HepG2 (cell line): ENCODE data around the gene PLEKHM2. TPM values are rescaled to one million over a fixed set of nuclear protein-coding genes. Genes with fewer than 3 reads are reported as not detected.

Experiments
- CAMTA2 ChIP-seq: sonication (generic); formaldehyde crosslinking; IDR thresholded peaks from 2 replicates; pipeline ENCODE4 v1.4.0; 2020; ENCODE audit warnings: mild to moderate bottlenecking, missing genetic modification reagents, borderline replicate concordance
- GFI1 ChIP-seq: sonication (generic); formaldehyde crosslinking; IDR thresholded peaks from 2 replicates; pipeline ENCODE4 v1.5.0; 2020; ENCODE audit warnings: missing genetic modification reagents, mild to moderate bottlenecking, borderline replicate concordance
- HNRNPK ChIP-seq: fragments of 200-400 bp; formaldehyde crosslinking; IDR thresholded peaks from 2 replicates; pipeline ENCODE4 v1.6.1; 2018; ENCODE audit warnings: low read length, low read depth, moderate library complexity, mild to moderate bottlenecking; ENCODE audit not compliant: poor library complexity, severe bottlenecking
- IRF9 ChIP-seq: sonication (generic); formaldehyde crosslinking; IDR thresholded peaks from 2 replicates; pipeline ENCODE4 v1.8.0; 2022; ENCODE audit warnings: missing genetic modification reagents, mild to moderate bottlenecking, borderline replicate concordance
- RXRA ChIP-seq: sonication (generic); formaldehyde crosslinking; IDR thresholded peaks from 2 replicates; pipeline ENCODE4 v1.5.1; 2020; ENCODE audit warnings: missing genetic modification reagents
- RXRB ChIP-seq: IDR thresholded peaks from 2 replicates; pipeline ENCODE4 v1.6.1; 2016; ENCODE audit warnings: borderline replicate concordance, missing genetic modification reagents, missing compliant biosample characterization
- TCF7 ChIP-seq: sonication (generic); IDR thresholded peaks from 2 replicates; pipeline ENCODE4 v1.6.1; 2016; ENCODE audit warnings: antibody characterized with exemption, low read depth
- THRA ChIP-seq: sonication (generic); formaldehyde crosslinking; IDR thresholded peaks from 2 replicates; pipeline ENCODE4 v1.4.0; 2020; ENCODE audit warnings: missing genetic modification reagents, borderline replicate concordance
- XRCC5 ChIP-seq: fragments of 200-400 bp; formaldehyde crosslinking; optimal IDR thresholded peaks from 2 replicates; pipeline ENCODE3; 2017; ENCODE audit warnings: mild to moderate bottlenecking, low read length
- ZBTB37 ChIP-seq: sonication (generic); formaldehyde crosslinking; IDR thresholded peaks from 2 replicates; pipeline ENCODE4 v1.4.0; 2020; ENCODE audit warnings: mild to moderate bottlenecking, missing genetic modification reagents
- ZKSCAN5 ChIP-seq: sonication (generic); formaldehyde crosslinking; IDR thresholded peaks from 2 replicates; pipeline ENCODE4 v1.5.1; 2020; ENCODE audit warnings: mild to moderate bottlenecking, missing genetic modification reagents
- ZNF143 ChIP-seq: sonication (generic); formaldehyde crosslinking; IDR thresholded peaks from 2 replicates; pipeline ENCODE4 v1.4.0; 2020; ENCODE audit warnings: missing genetic modification reagents
- ZNF333 ChIP-seq: sonication (generic); formaldehyde crosslinking; IDR thresholded peaks from 2 replicates; pipeline ENCODE4 v1.4.0; 2020; ENCODE audit warnings: mild to moderate bottlenecking, missing genetic modification reagents, borderline replicate concordance
- ZNF550 ChIP-seq: sonication (generic); formaldehyde crosslinking; IDR thresholded peaks from 2 replicates; pipeline ENCODE4 v1.4.0; 2020; ENCODE audit warnings: mild to moderate bottlenecking, missing genetic modification reagents, borderline replicate concordance
- ZNF567 ChIP-seq: sonication (generic); formaldehyde crosslinking; IDR thresholded peaks from 2 replicates; pipeline ENCODE4 v1.8.1; 2023; ENCODE audit warnings: mild to moderate bottlenecking, missing genetic modification reagents, borderline replicate concordance
- ZNF614 ChIP-seq: IDR thresholded peaks from 2 replicates; pipeline ENCODE4 v1.6.1; 2018; ENCODE audit warnings: missing biosample characterization, missing genetic modification reagents, inconsistent platforms, borderline replicate concordance
- polyA plus RNA-seq, 8 experiments: library from polyadenylated mRNA; depleted of rRNA in 3 of 8; stranded (reverse) in 7 of 8; unstranded in 1 of 8; fragments of >200 nt; fragmentation: Illumina TruSeq in 4 of 8; extraction: Trizol in 4 of 8; gene quantifications; 2 replicates each; pipeline versions ENCODE4 v1.2.1 to v1.2.3, GENCODE V29; 2011 to 2016; ENCODE audit warnings: low read depth in 4 of 8, missing spikeins in 1 of 8, mixed read lengths in 1 of 8; ENCODE audit not compliant: insufficient read depth in 1 of 8
- total RNA-seq, 5 experiments: library from RNA; depleted of rRNA; stranded (reverse); fragments of >200 nt; fragmentation: Illumina TruSeq; extraction: Trizol; gene quantifications; 2 replicates each; pipeline ENCODE4 v1.2.3, GENCODE V29; 2016; ENCODE audit warnings: low read depth in 1 of 5
- TF ChIP-seq, protein P1 (sequence below): sonication (generic); formaldehyde crosslinking; conservative IDR thresholded peaks from 2 replicates; pipeline ENCODE4 v1.4.0; 2020; ENCODE audit warnings: missing genetic modification reagents

PLEKHM2 gene
- total and polyA plus RNA-seq, 2 of the 13 experiments (the other 11 are each of a cell fraction or from before 2014, with no cell fraction given): 16.5 to 27.3 TPM

- TF ChIP-seq RXRB (peak; percentile 65; the same call in 1 of the 2 replicates), HNRNPK (peak; percentile 26), ZKSCAN5 (CRISPR knock-in tag) (no peak), CAMTA2 (CRISPR knock-in tag) (no peak), RXRA (peak; percentile 62; the same call in 1 of the 2 replicates), ZBTB37 (CRISPR knock-in tag) (no peak), ZNF143 (CRISPR knock-in tag) (no peak), ZNF614 (CRISPR knock-in tag) (no peak), THRA (peak; percentile 80; the same call in 1 of the 2 replicates), ZNF550 (no peak), GFI1 (no peak), TCF7 (no peak), ZNF333 (CRISPR knock-in tag) (no peak), IRF9 (CRISPR knock-in tag) (no peak), ZNF567 (CRISPR knock-in tag) (no peak), XRCC5 (no peak)
- TF ChIP-seq, protein P1, sequence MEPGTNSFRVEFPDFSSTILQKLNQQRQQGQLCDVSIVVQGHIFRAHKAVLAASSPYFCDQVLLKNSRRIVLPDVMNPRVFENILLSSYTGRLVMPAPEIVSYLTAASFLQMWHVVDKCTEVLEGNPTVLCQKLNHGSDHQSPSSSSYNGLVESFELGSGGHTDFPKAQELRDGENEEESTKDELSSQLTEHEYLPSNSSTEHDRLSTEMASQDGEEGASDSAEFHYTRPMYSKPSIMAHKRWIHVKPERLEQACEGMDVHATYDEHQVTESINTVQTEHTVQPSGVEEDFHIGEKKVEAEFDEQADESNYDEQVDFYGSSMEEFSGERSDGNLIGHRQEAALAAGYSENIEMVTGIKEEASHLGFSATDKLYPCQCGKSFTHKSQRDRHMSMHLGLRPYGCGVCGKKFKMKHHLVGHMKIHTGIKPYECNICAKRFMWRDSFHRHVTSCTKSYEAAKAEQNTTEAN (CRISPR knock-in tag): no peak
- TF ChIP-seq, all 625 proteins: peak for 5
Measured at GRCh38 chr1:15755646-15756040, 71.5 kb downstream of the PLEKHM2 start (continued).
